Adipocyte (in vitro differentiated cells): ENCODE results near the gene ZBTB32.

Source experiments
- DNase-seq: peaks from one replicate; pipeline ENCODE4 v3.0.0-alpha.2; 2015; ENCODE audit warnings: low read depth
- H3K27me3 ChIP-seq: replicated peaks from 2 replicates; pipeline ENCODE4 v1.7.0; 2013; ENCODE audit warnings: mild to moderate bottlenecking, low read length, moderate library complexity; ENCODE audit not compliant: control insufficient read depth, insufficient read depth
- H3K36me3 ChIP-seq: 2 replicates; pipeline ENCODE4 v1.7.0; 2013; ENCODE audit warnings: low read length, mild to moderate bottlenecking, moderate library complexity; ENCODE audit not compliant: control insufficient read depth, insufficient read depth, severe bottlenecking
- H3K4me1 ChIP-seq: 2 replicates; pipeline ENCODE4 v1.7.0; 2013; ENCODE audit warnings: mild to moderate bottlenecking, low read length, moderate library complexity; ENCODE audit not compliant: control insufficient read depth, insufficient read depth
- H3K4me3 ChIP-seq: 2 replicates; pipeline ENCODE4 v1.7.0; 2013; ENCODE audit warnings: mild to moderate bottlenecking, low read length, moderate library complexity
- H3K9ac ChIP-seq: 2 replicates; pipeline ENCODE4 v1.7.0; 2013; ENCODE audit warnings: mild to moderate bottlenecking, low read length, moderate library complexity
- H3K9me3 ChIP-seq: 2 replicates; pipeline ENCODE4 v1.7.0; 2013; ENCODE audit warnings: mild to moderate bottlenecking, low read length, moderate library complexity; ENCODE audit not compliant: control insufficient read depth

ZBTB32 gene

DNA sequence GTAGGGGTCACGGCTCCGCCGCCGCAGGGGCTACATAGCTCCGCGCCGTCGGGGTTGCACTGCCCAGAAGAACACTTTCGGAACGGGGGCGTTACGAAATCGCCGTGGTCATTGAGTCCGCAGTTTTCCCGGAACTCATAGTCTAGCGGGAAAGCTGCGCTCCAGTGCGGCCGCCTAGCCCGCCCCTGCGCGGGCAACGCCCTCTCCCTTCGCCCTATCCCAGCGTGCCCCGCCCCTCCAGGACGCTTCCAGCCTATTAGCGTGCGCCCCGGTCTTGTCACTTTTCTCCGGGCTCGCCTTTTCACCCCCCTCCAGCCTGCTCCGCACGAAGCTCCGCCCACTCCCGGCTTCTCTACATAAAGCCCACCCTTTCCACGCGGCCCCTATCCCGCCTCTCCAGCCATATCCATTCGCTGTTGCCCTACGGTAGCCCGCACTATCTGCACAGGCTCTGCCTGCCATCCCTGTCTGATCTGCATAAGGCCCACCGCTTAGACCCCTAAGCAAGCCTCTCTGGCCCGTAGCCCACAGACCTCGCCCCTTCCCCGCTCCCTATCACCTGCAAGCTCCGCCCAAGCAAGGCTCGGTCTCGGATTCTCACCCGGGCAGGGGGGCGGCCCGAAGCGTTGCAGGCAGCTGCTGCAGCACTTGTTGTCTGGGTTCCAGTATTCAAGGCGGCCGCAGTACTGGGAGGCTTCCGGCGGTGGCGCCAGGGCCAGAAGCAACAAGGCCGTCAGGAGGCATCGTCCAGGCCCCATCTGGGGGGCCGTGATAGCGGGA lies 36.3 kb downstream of the ZBTB32 start:
- peak; percentile 99 for DNase-seq
- Histone ChIP-seq H3K9ac (peak overlapping the region; percentile 83), H3K4me3 (peak overlapping the region; percentile 80), H3K36me3 (peaks cover 32% of the 10 kb centered on the region), H3K27me3 (no peaks in the 10 kb centered on the region), H3K4me1 (peaks cover 28% of the 10 kb centered on the region), H3K9me3 (no peaks in the 10 kb centered on the region)

GRCh38 chr19:35741203-35741515 lies 36.8 kb downstream of the ZBTB32 start:
- Histone ChIP-seq H3K27me3 (no peaks in the 10 kb centered on the region), H3K4me3 (peak overlapping the region; percentile 80)
- DNase-seq = no peak

DNA sequence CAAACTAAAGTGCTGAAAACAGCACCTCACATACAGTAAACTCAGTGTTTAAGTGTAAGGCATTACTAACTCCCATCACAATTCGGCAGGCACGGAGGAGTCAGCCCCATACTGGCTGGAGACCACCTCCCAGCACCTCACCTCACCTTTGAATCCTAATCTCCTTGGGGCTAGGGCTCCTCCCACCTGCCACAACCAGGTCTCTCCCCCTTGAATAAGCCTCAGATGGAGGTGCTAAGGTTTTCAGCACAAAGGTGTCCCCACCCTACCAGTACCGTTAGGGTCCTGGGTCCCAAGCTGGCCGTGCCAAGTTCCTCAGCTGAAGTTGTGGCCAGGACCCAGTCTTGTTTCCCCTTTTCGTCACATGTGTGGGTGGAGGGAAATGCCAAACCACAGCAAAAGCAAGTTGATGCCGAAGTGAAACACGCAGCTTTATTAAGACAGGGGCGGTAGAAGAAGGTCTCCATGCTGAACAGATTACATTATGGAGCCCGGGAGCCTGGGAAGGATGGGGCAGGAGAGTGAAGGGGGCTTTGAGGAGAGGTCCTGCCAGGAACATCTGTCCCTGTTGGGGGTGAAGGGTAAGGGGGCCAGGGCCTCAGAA lies 37.9 kb downstream of the ZBTB32 start, which contains the start of gene IGFLR1:
TSS of gene IGFLR1 (minus strand) at position 332 of the 604 bp plus-strand sequence. CDS start 1,272 bp downstream, outside the sequence.
- no peak for DNase-seq
- Histone ChIP-seq H3K9ac (peak within 1 kb of the TSS; percentile 16), H3K4me3 (no peak within 1 kb of the TSS), H3K4me1 (peaks cover 38% of the 10 kb centered on the region), H3K36me3 (peaks cover 21% of the 10 kb centered on the region), H3K27me3 (no peaks in the 10 kb centered on the region), H3K9me3 (no peaks in the 10 kb centered on the region)

More at GRCh38 chr19:35741203-35741515, 36.8 kb downstream of the ZBTB32 start:
- Histone ChIP-seq H3K9ac (peak overlapping the region; percentile 83), H3K9me3 (no peaks in the 10 kb centered on the region), H3K36me3 (peaks cover 30% of the 10 kb centered on the region), H3K4me1 (peaks cover 32% of the 10 kb centered on the region)

DNA sequence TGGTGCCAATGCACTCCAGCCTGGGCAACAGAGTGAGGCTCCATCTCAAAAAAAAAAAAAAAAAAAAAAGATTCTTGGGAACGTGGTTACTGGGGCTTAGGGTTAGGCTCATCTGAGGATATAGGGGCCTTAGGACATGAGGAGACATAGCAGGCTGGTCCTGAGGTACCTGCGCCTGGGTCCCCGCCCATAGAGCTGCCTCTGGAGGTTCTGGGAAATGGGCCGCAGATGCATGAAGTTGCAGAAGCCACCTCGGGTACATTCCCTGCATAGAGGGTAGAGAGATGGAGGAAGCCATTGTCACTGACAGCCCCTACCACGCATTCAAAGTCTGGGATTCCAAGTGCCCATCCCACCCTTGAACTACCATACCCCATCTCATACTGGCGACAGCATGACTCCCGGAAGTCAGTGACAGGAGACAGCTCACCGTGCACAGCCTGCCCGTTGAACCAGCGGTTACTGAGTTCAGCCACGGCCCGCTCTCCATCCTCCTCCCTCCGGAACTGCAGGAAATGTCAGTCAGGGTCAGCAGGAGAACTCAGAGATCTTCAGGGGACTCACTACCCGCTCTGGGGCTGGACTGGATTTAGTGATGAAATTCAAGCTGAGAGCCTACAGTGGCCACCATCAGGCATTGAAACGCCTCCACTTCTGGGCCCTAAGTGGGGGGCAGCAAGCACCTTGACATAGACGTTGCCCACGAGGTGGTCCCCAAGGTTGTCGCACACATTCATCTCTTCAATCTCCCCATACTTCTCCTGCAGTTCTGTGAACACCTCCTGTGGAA lies 39.5 kb downstream of the ZBTB32 start:
- no peak for DNase-seq
- Histone ChIP-seq H3K4me1 (peaks cover 42% of the 10 kb centered on the region), H3K36me3 (peaks cover 5% of the 10 kb centered on the region), H3K4me3 (peak overlapping the region; percentile 100), H3K9me3 (no peaks in the 10 kb centered on the region), H3K9ac (peak overlapping the region; percentile 96), H3K27me3 (no peaks in the 10 kb centered on the region)

DNA sequence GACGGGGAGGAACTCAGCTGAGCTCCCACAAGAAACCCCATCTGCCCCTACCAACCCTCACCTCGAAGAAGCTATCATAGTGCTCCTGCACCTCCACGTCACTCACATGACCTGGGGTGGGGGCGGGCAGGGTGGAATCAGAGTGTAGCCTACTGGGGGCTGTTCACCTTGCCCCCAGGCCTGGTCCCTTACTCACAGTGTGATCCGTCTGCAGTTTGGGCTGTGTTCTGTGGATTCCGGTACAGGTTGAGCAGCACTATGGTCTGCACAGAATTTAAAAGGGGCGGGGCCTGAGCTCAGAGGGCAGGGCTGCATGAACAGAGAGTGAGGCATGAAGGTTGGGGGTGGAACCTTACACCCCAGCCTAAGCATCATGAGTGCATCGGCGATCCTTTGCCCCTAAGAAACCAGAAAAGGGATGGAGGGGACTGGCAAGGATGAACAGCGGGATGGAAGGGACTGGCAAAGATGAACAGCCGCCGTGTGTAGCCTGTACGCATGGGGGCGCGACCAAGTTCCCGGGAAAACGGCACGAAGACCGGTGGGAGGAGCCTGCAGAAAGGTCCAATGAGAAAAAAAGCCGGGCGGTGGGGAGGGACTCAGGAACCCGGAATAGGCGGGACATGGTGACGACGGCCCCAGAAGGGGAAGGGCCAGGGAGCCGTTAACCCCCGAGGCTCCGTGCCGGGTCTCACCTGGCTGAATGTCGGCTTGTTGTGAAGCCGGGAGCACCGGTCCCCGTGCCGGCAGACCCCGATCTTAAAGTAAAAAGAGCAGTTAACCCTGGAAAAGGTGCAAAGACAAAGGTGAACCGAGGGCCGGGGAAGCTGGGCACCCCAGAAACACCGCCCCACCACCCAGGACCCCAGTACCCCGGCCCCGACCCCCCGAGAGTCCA lies 40.3 kb downstream of the ZBTB32 start:
- Histone ChIP-seq H3K36me3 (peaks cover 3% of the 10 kb centered on the region), H3K27me3 (no peaks in the 10 kb centered on the region), H3K9me3 (no peaks in the 10 kb centered on the region), H3K9ac (peak overlapping the region; percentile 96), H3K4me1 (peaks cover 38% of the 10 kb centered on the region), H3K4me3 (peak overlapping the region; percentile 100)
- DNase-seq = peak; percentile 99

DNA sequence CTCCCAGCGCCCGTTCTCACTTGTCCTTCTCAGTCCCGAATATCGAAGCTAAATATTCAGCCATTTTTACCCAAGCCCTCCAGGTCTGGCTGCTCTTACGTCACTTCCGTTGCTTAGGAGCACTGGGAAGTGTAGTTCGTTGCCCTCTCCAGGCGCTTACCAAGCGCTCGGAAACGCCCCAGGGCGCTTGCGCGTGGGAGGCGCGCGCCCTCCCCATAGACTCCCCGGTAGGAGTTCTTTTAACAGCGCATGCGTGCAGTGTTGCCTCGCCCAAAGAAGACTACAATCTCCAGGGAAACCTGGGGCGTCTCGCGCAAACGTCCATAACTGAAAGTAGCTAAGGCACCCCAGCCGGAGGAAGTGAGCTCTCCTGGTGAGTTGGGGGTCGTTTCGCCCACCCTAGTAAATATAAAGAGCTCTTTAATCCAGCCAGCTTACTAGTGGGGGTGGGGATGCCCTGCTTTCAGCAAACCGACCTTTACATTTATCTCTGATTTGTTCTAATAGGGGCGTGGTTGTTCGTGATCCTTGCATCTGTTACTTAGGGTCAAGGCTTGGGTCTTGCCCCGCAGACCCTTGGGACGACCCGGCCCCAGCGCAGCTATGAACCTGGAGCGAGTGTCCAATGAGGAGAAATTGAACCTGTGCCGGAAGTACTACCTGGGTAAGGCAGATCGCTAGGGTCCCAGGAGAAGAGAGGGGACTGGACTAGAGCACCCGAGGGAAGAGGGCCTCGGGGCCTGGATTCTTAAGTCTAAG lies 41.1 kb downstream of the ZBTB32 start, which contains the start of the genes PSENEN and U2AF1L4:
TSS of gene PSENEN (plus strand) at position 324 of the 759 bp plus-strand sequence. CDS start at position 604, 280 bp downstream.
TSS of gene U2AF1L4 (minus strand) at position 91 of the 759 bp plus-strand sequence. CDS start at position 64, 27 bp downstream.
- H3K4me1 ChIP-seq = peaks cover 32% of the 10 kb centered on the region
- H3K9me3 ChIP-seq = no peaks in the 10 kb centered on the region
- peaks cover 3% of the 10 kb centered on the region for H3K36me3 ChIP-seq
- H3K4me3 ChIP-seq = peak within 1 kb of the TSS; percentile 100
- peak; percentile 100 for DNase-seq
- peak within 1 kb of the TSS; percentile 96 for H3K9ac ChIP-seq
- no peaks in the 10 kb centered on the region for H3K27me3 ChIP-seq

- Histone ChIP-seq H3K27me3 (no peaks in the 10 kb centered on the region), H3K9me3 (no peaks in the 10 kb centered on the region), H3K9ac (peak overlapping the region; percentile 96), H3K36me3 (peaks cover 3% of the 10 kb centered on the region), H3K4me1 (peaks cover 27% of the 10 kb centered on the region), H3K4me3 (peak overlapping the region; percentile 100)
- DNase-seq = no peak
Measured at GRCh38 chr19:35746087-35746462, 41.7 kb downstream of the ZBTB32 start.

DNA sequence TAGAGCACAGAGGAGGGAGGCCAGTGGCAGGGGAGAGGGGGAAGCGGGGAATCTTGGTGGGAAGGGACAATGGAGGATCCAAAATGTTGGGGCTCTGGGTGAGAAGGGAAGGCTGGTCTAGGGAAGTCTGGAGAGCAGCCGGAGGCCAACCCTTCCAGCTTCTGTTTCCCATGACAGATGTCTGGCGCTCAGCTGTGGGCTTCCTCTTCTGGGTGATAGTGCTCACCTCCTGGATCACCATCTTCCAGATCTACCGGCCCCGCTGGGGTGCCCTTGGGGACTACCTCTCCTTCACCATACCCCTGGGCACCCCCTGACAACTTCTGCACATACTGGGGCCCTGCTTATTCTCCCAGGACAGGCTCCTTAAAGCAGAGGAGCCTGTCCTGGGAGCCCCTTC lies 42.2 kb downstream of the ZBTB32 start:
- Histone ChIP-seq H3K27me3 (no peaks in the 10 kb centered on the region), H3K36me3 (peaks cover 3% of the 10 kb centered on the region), H3K9me3 (no peaks in the 10 kb centered on the region), H3K4me3 (peak overlapping the region; percentile 100), H3K4me1 (peaks cover 26% of the 10 kb centered on the region), H3K9ac (peak overlapping the region; percentile 96)
- no peak for DNase-seq

DNA sequence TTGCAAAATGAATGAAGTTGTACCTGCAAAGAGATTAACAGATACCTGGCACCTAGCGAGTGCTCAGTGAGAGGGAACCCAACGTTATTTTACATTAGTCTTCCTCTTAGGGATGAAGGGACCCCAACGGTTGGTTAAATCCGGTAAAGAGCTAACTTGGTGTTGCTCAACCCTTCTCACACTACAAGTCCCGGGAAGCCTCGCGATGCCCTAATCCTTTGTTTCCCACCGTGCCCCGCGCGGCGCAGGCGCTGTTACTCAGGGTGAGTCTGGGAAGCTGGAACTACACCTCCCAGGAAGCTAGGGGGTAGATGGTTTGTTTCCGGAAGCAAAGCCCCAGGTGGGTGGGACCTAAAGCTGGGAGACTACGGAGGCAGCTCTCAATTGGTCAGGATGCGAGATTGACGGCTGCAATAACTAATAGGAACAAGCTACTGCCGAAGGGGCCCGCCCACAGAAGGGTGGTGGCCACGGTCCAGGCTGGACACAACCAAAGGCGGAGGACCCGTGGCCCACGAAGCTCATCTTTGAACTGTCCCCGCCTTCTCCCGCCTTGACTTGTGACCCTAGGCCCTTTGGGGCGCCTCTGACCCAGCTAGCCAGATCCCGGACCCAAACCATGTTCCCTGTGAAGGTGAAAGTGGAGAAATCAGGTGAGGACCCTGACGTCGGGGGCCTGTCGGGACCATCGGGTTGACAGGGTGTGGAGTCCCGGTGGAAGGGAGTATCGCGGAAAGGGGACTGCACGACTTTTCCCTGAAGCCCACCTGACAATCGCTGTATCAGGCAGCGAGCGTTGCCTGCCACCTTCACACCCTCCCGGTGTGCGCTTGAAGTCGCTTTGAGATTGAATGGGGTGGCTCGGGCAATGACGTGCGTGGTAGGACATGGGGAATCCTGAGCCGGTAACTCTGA lies 44.0 kb downstream of the ZBTB32 start, which contains the start of gene LIN37:
TSS of gene LIN37 (plus strand) at position 471 of the 915 bp plus-strand sequence. CDS start at position 620, 149 bp downstream.
- peak within 1 kb of the TSS; percentile 100 for H3K4me3 ChIP-seq
- no peaks in the 10 kb centered on the region for H3K27me3 ChIP-seq
- no peaks in the 10 kb centered on the region for H3K9me3 ChIP-seq
- peaks cover 26% of the 10 kb centered on the region for H3K4me1 ChIP-seq
- peak within 1 kb of the TSS; percentile 99 for H3K9ac ChIP-seq
- peak; percentile 100 for DNase-seq
- peaks cover 15% of the 10 kb centered on the region for H3K36me3 ChIP-seq
